OCI-LY3 (cell line): ENCODE measurements around the gene LRTM2.

Experiments
- H2AFZ ChIP-seq: fragments of 200-600, 300-600 bp; shearing (Covaris generic); 2 replicates; pipeline ENCODE4 v1.6.0; 2014; ENCODE audit warnings: antibody characterized with exemption, low read depth, low read length
- H3K27ac ChIP-seq: fragments of 200-600, 300-600 bp; sonication (generic); 2 replicates; pipeline ENCODE4 v1.5.1; 2014; ENCODE audit warnings: mild to moderate bottlenecking, low read length, moderate library complexity, mixed read lengths
- H3K27me3 ChIP-seq: fragments of 200-600, 300-600 bp; sonication (generic); 2 replicates; pipeline ENCODE4 v1.6.1; 2014; ENCODE audit warnings: low read depth, low read length, mixed read lengths
- H3K36me3 ChIP-seq: fragments of 200-600, 300-600 bp; sonication (generic); replicated peaks from 2 replicates; pipeline ENCODE3; 2014; ENCODE audit warnings: low read depth, low read length, mixed read lengths
- H3K4me1 ChIP-seq: fragments of 300-600, 200-600 bp; sonication (generic); 2 replicates; pipeline ENCODE4 v1.6.1; 2014; ENCODE audit warnings: low read length, mixed read lengths
- H3K4me2 ChIP-seq: fragments of 200-600, 300-600 bp; sonication (generic); 2 replicates; pipeline ENCODE4 v1.6.1; 2014; ENCODE audit warnings: low read length, mixed read lengths
- H3K4me3 ChIP-seq: fragments of 300-600, 200-600 bp; sonication (generic); 2 replicates; pipeline ENCODE4 v1.5.1; 2014; ENCODE audit warnings: antibody characterized with exemption, mild to moderate bottlenecking, low read length, moderate library complexity
- H3K79me2 ChIP-seq: fragments of 300-600, 200-600 bp; shearing (Covaris generic); 2 replicates; pipeline ENCODE4 v1.6.1; 2014; ENCODE audit warnings: mild to moderate bottlenecking, low read length, mixed read lengths
- H3K9ac ChIP-seq: fragments of 300-600, 200-600 bp; shearing (Covaris generic); 2 replicates; pipeline ENCODE4 v1.6.0; 2014; ENCODE audit warnings: mild to moderate bottlenecking, low read length, moderate library complexity
- H3K9me3 ChIP-seq: fragments of 200-600, 300-600 bp; shearing (Covaris generic); 2 replicates; pipeline ENCODE4 v1.6.1; 2014; ENCODE audit warnings: low read length, mixed read lengths; ENCODE audit not compliant: insufficient read depth
- H4K20me1 ChIP-seq: fragments of 200-600, 300-600 bp; sonication (generic); 2 replicates; pipeline ENCODE4 v1.6.1; 2016; ENCODE audit warnings: low read length, mixed read lengths; ENCODE audit not compliant: insufficient read depth
- EZH2phosphoT487 ChIP-seq: fragments of 200-600 bp; shearing (Covaris generic); IDR thresholded peaks from 2 replicates; pipeline ENCODE4 v1.6.1; 2018; ENCODE audit warnings: antibody characterized with exemption, mixed run types, low read depth
- TF ChIP-seq, protein P1 (sequence below): fragments of 200-600, 300-600 bp; sonication (generic); IDR thresholded peaks from 2 replicates; pipeline ENCODE4 v1.5.1; 2014; ENCODE audit warnings: antibody characterized with exemption, low read length, low read depth

The LRTM2 gene

GRCh38 chr12:1799051-1799881 is 21.1 kb upstream of the LRTM2 start:
- Histone ChIP-seq H3K4me1 (peaks cover 15% of the 10 kb centered on the region), H3K4me2 (no peak overlapping the region), H3K27ac (no peak overlapping the region), H3K36me3 (no peaks in the 10 kb centered on the region), H3K9me3 (no peaks in the 10 kb centered on the region), H3K9ac (no peak overlapping the region), H3K27me3 (no peaks in the 10 kb centered on the region), H2AFZ (no peak overlapping the region), H3K4me3 (no peak overlapping the region), H4K20me1 (no peaks in the 10 kb centered on the region), H3K79me2 (0 out of 2 replicates have a peak, but pooled peaks cover 4% of the 10 kb centered on the region)
- TF ChIP-seq EZH2phosphoT487: no peak
- TF ChIP-seq, protein P1, sequence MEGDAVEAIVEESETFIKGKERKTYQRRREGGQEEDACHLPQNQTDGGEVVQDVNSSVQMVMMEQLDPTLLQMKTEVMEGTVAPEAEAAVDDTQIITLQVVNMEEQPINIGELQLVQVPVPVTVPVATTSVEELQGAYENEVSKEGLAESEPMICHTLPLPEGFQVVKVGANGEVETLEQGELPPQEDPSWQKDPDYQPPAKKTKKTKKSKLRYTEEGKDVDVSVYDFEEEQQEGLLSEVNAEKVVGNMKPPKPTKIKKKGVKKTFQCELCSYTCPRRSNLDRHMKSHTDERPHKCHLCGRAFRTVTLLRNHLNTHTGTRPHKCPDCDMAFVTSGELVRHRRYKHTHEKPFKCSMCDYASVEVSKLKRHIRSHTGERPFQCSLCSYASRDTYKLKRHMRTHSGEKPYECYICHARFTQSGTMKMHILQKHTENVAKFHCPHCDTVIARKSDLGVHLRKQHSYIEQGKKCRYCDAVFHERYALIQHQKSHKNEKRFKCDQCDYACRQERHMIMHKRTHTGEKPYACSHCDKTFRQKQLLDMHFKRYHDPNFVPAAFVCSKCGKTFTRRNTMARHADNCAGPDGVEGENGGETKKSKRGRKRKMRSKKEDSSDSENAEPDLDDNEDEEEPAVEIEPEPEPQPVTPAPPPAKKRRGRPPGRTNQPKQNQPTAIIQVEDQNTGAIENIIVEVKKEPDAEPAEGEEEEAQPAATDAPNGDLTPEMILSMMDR: no peak

DNA sequence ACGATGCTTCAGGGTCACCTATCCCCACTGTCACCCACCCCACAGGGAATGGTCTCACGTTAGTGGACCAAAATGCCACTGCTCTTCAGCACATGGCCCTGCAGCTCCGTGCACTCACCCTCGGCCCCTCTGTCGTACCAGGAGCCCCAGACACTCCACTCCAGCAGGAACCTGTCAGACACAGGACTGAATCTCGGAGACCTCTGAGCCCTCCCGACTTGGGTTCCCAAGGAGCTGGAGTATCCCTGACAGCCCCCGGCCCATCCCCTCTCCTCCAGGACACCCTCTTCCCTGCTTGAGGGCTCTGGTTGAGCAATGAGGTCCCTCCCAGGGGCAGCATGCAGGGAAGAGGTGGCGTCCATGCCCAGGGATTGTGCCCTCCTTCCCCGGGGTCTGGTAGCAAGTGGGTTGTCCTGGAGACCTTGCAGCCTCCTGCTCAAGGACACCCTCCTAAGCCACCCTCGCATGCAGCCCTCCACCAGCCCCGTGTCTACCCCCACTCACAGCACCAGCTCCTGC is 20.4 kb upstream of the LRTM2 start:
- Histone ChIP-seq H3K4me2 (no peak overlapping the region), H4K20me1 (no peaks in the 10 kb centered on the region), H3K9me3 (no peaks in the 10 kb centered on the region), H3K4me3 (no peak overlapping the region), H3K36me3 (no peaks in the 10 kb centered on the region), H3K27me3 (no peaks in the 10 kb centered on the region), H3K4me1 (peaks cover 20% of the 10 kb centered on the region), H3K79me2 (0 out of 2 replicates have a peak, but pooled peaks cover 4% of the 10 kb centered on the region), H3K9ac (no peak overlapping the region), H2AFZ (no peak overlapping the region), H3K27ac (no peak overlapping the region)
- no peak for TF ChIP-seq EZH2phosphoT487
- TF ChIP-seq, protein P1: no peak

DNA sequence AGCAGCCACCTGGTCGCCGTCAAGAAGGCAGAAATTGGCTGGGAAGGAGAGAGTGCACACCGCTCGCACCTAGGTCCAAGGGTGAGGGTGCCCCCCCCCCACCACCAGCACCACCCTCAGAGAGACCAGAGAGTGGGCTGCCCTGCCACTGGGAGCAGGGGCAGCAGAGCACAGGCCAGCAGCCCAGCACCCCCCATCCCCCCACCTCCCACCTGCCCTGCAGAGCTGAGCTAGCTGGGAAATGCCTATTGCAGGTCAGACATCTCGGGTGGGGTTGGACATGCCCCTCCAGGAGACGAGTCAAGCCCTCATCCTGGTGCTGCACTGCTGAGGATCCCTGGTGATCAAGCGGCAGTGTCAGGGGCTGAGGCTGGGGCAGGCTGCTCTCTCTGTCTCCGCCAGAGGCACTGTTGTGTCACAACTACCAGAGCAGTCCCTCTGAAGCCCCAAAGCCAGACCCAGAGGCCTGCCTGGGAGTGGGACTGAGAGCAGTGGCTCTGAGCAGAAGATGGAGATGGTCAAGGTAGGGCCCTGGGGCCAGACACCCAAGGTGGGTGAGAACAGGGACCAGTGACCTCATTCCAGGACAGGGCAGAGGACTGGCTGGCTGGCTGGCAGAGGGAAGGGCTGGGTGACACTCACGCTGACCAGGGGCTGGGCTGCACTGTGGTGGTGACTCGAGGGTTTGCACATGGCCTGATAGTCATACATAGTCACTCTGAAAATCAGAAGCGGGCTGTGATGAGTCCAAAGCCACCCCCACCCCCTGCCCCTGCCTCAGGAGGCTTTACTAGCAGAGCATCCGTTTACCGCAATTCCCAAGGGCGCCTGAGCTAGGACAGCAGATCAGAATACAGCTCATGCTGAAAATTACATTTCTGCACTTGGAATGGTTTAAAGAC is 19.7 kb upstream of the LRTM2 start:
- no peak overlapping the region for H3K4me3 ChIP-seq
- H3K4me1 ChIP-seq: peaks cover 19% of the 10 kb centered on the region
- peak overlapping the region; percentile 21; the same call in 1 of the 2 replicates for H3K4me2 ChIP-seq
- no peaks in the 10 kb centered on the region for H4K20me1 ChIP-seq
- TF ChIP-seq, protein P1: peak; percentile 62
- TF ChIP-seq EZH2phosphoT487: no peak
- H3K9ac ChIP-seq: no peak overlapping the region
- H3K27me3 ChIP-seq: no peaks in the 10 kb centered on the region
- 0 out of 2 replicates have a peak, but pooled peaks cover 4% of the 10 kb centered on the region for H3K79me2 ChIP-seq
- no peaks in the 10 kb centered on the region for H3K36me3 ChIP-seq
- no peaks in the 10 kb centered on the region for H3K9me3 ChIP-seq
- no peak overlapping the region for H3K27ac ChIP-seq
- H2AFZ ChIP-seq: no peak overlapping the region
